OCI-LY3 (cell line): ENCODE data around the gene AKAP9.
A peak's percentile ranks its signal among the peaks of the same experiment; 100 is the strongest.

Experiments
- H2AFZ ChIP-seq: fragments of 200-600, 300-600 bp; shearing (Covaris generic); 2 replicates; pipeline ENCODE4 v1.6.0; 2014; ENCODE audit warnings: antibody characterized with exemption, low read depth, low read length
- H3K27ac ChIP-seq: fragments of 200-600, 300-600 bp; sonication (generic); 2 replicates; pipeline ENCODE4 v1.5.1; 2014; ENCODE audit warnings: mild to moderate bottlenecking, low read length, moderate library complexity, mixed read lengths
- H3K27me3 ChIP-seq: fragments of 200-600, 300-600 bp; sonication (generic); 2 replicates; pipeline ENCODE4 v1.6.1; 2014; ENCODE audit warnings: low read depth, low read length, mixed read lengths
- H3K36me3 ChIP-seq: fragments of 200-600, 300-600 bp; sonication (generic); replicated peaks from 2 replicates; pipeline ENCODE3; 2014; ENCODE audit warnings: low read depth, low read length, mixed read lengths
- H3K4me1 ChIP-seq: fragments of 300-600, 200-600 bp; sonication (generic); 2 replicates; pipeline ENCODE4 v1.6.1; 2014; ENCODE audit warnings: low read length, mixed read lengths
- H3K4me2 ChIP-seq: fragments of 200-600, 300-600 bp; sonication (generic); 2 replicates; pipeline ENCODE4 v1.6.1; 2014; ENCODE audit warnings: low read length, mixed read lengths
- H3K4me3 ChIP-seq: fragments of 300-600, 200-600 bp; sonication (generic); 2 replicates; pipeline ENCODE4 v1.5.1; 2014; ENCODE audit warnings: antibody characterized with exemption, mild to moderate bottlenecking, low read length, moderate library complexity
- H3K79me2 ChIP-seq: fragments of 300-600, 200-600 bp; shearing (Covaris generic); 2 replicates; pipeline ENCODE4 v1.6.1; 2014; ENCODE audit warnings: mild to moderate bottlenecking, low read length, mixed read lengths
- H3K9ac ChIP-seq: fragments of 300-600, 200-600 bp; shearing (Covaris generic); 2 replicates; pipeline ENCODE4 v1.6.0; 2014; ENCODE audit warnings: mild to moderate bottlenecking, low read length, moderate library complexity
- H3K9me3 ChIP-seq: fragments of 200-600, 300-600 bp; shearing (Covaris generic); 2 replicates; pipeline ENCODE4 v1.6.1; 2014; ENCODE audit warnings: low read length, mixed read lengths; ENCODE audit not compliant: insufficient read depth
- H4K20me1 ChIP-seq: fragments of 200-600, 300-600 bp; sonication (generic); 2 replicates; pipeline ENCODE4 v1.6.1; 2016; ENCODE audit warnings: low read length, mixed read lengths; ENCODE audit not compliant: insufficient read depth
- CTCF ChIP-seq: fragments of 200-600, 300-600 bp; sonication (generic); IDR thresholded peaks from 2 replicates; pipeline ENCODE4 v1.5.1; 2014; ENCODE audit warnings: antibody characterized with exemption, low read length, low read depth
- EZH2phosphoT487 ChIP-seq: fragments of 200-600 bp; shearing (Covaris generic); IDR thresholded peaks from 2 replicates; pipeline ENCODE4 v1.6.1; 2018; ENCODE audit warnings: antibody characterized with exemption, mixed run types, low read depth

AKAP9 gene

GRCh38 chr7:92119213-92119759, 178.6 kb downstream of the AKAP9 start:
- H3K79me2 ChIP-seq: peaks cover 84% of the 10 kb centered on the region
- no peak overlapping the region for H3K4me3 ChIP-seq
- H3K27ac ChIP-seq: no peak overlapping the region
- no peaks in the 10 kb centered on the region for H3K4me1 ChIP-seq
- peaks cover 91% of the 10 kb centered on the region for H3K36me3 ChIP-seq
- no peak overlapping the region for H2AFZ ChIP-seq
- TF ChIP-seq CTCF (no peak), EZH2phosphoT487 (no peak)
- H3K4me2 ChIP-seq: no peak overlapping the region
- no peaks in the 10 kb centered on the region for H3K9me3 ChIP-seq
- H3K27me3 ChIP-seq: no peaks in the 10 kb centered on the region
- H4K20me1 ChIP-seq: peaks cover 68% of the 10 kb centered on the region
- no peak overlapping the region for H3K9ac ChIP-seq

- Histone ChIP-seq H3K4me3 (no peak overlapping the region), H3K9me3 (no peaks in the 10 kb centered on the region), H2AFZ (no peak overlapping the region), H3K4me2 (no peak overlapping the region), H3K36me3 (peaks cover 83% of the 10 kb centered on the region), H3K79me2 (peaks cover 65% of the 10 kb centered on the region), H3K9ac (no peak overlapping the region), H3K4me1 (no peaks in the 10 kb centered on the region), H3K27ac (no peak overlapping the region), H3K27me3 (no peaks in the 10 kb centered on the region), H4K20me1 (peaks cover 57% of the 10 kb centered on the region)
- no peak for TF ChIP-seq EZH2phosphoT487
- TF ChIP-seq CTCF: no peak
These were observed 181.0 kb downstream of the AKAP9 start for GRCh38 chr7:92121681-92122080.

DNA sequence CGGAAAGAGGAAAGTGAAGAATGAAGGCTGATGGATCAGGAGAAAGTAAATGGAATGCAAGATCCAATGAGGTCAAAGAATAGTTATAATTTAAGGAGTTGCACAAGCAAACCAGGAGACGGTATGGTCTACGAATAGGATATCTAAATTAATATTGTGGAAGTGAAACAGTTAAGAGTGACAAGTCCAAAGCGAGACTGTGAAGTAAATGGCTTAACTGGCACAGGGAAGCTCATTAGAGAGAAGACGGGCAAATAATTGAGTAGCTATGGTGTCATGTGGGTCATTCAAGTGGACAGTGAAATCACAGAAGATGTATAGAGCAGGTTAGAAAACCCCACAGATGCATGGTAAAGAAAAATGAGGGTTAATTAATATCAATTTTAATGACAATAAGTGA, 190.4 kb downstream of the AKAP9 start:
- Histone ChIP-seq H3K36me3 (peaks cover 52% of the 10 kb centered on the region), H3K9ac (no peak overlapping the region), H3K79me2 (peaks cover 66% of the 10 kb centered on the region), H3K4me2 (peak overlapping the region; percentile 94), H2AFZ (no peak overlapping the region), H3K27me3 (no peaks in the 10 kb centered on the region), H4K20me1 (peaks cover 47% of the 10 kb centered on the region), H3K4me3 (0 out of 2 replicates have a peak overlapping the region, but pooled peaks have one; percentile 90), H3K9me3 (no peaks in the 10 kb centered on the region), H3K27ac (peak overlapping the region; percentile 30), H3K4me1 (peaks cover 32% of the 10 kb centered on the region)
- TF ChIP-seq EZH2phosphoT487: no peak
- TF ChIP-seq CTCF: no peak

GRCh38 chr7:92131764-92132330, 191.2 kb downstream of the AKAP9 start:
- peaks cover 43% of the 10 kb centered on the region for H4K20me1 ChIP-seq
- peak overlapping the region; percentile 30 for H3K27ac ChIP-seq
- no peaks in the 10 kb centered on the region for H3K27me3 ChIP-seq
- H3K4me2 ChIP-seq: peak overlapping the region; percentile 94
- H2AFZ ChIP-seq: no peak overlapping the region
- H3K4me3 ChIP-seq: peak overlapping the region; percentile 90
- no peak for TF ChIP-seq EZH2phosphoT487
- no peak for TF ChIP-seq CTCF
- peak overlapping the region; percentile 21; the same call in 1 of the 2 replicates for H3K9ac ChIP-seq
- peaks cover 32% of the 10 kb centered on the region for H3K4me1 ChIP-seq
- peaks cover 44% of the 10 kb centered on the region for H3K36me3 ChIP-seq
- H3K9me3 ChIP-seq: no peaks in the 10 kb centered on the region
- H3K79me2 ChIP-seq: peaks cover 63% of the 10 kb centered on the region
